Measurements from ENCODE around the gene PALLD. TPM values are rescaled to one million over a fixed set of nuclear protein-coding genes. Genes with fewer than 3 reads are reported as not detected.

PALLD gene
- total RNA-seq, 1 donor from 2014 or later = 22.9 TPM

GRCh38 chr4:168844353-168845049, 347.6 kb downstream of the PALLD start:
- Mint-ChIP-seq H3K4me1 (ENCODE audit: low read depth) (peaks cover 24% of the 10 kb centered on the region), H3K27me3 (ENCODE audit: insufficient read depth) (no peaks in the 10 kb centered on the region), H3K36me3 (ENCODE audit: low read depth) (peaks cover 4% of the 10 kb centered on the region), H3K9me3 (no peaks in the 10 kb centered on the region), H3K27ac (no peak overlapping the region), H3K4me3 (no peak overlapping the region)
- DNase-seq (ENCODE audit: low spot score) = no peak
- intact Hi-C loops (cut with micrococcal nuclease) = no loop called here

DNA sequence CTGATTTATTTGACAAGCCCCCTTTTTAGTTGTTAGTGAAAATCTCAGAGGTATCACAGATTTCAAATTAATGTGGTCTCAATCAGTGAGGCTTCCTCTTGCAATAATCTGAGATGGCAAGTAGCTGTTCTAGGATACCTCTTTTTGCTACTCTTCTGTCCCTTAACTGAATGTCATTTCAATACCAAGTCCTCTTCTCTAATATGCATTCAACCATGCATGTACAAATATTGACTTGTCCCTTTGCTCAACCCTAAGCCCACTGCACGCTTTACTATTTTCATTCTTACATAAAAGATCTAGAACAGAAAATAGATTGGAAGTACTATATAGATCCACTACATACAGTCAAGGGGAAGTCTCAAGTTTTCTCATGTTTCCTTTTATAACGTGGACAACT, 349.0 kb downstream of the PALLD start:
- intact Hi-C loops (cut with micrococcal nuclease) = no loop called here
- H3K4me3 Mint-ChIP-seq = no peak overlapping the region
- H3K27ac Mint-ChIP-seq = no peak overlapping the region
- peaks cover 4% of the 10 kb centered on the region for H3K36me3 Mint-ChIP-seq (ENCODE audit: low read depth)
- no peaks in the 10 kb centered on the region for H3K9me3 Mint-ChIP-seq
- peaks cover 14% of the 10 kb centered on the region for H3K4me1 Mint-ChIP-seq (ENCODE audit: low read depth)
- H3K27me3 Mint-ChIP-seq (ENCODE audit: insufficient read depth) = no peaks in the 10 kb centered on the region
- DNase-seq (ENCODE audit: low spot score) = no peak

- H3K27me3 Mint-ChIP-seq (ENCODE audit: insufficient read depth) = no peaks in the 10 kb centered on the region
- H3K4me3 Mint-ChIP-seq = no peak overlapping the region
- H3K27ac Mint-ChIP-seq = no peak overlapping the region
- peaks cover 14% of the 10 kb centered on the region for H3K4me1 Mint-ChIP-seq (ENCODE audit: low read depth)
- no peak for DNase-seq (ENCODE audit: low spot score)
- H3K36me3 Mint-ChIP-seq (ENCODE audit: low read depth) = peaks cover 4% of the 10 kb centered on the region
- intact Hi-C loops (cut with micrococcal nuclease) = no loop called here
- H3K9me3 Mint-ChIP-seq = no peaks in the 10 kb centered on the region
Measured at GRCh38 chr4:168846414-168846813, 349.6 kb downstream of the PALLD start.

- no peaks in the 10 kb centered on the region for H3K27me3 Mint-ChIP-seq (ENCODE audit: insufficient read depth)
- no peaks in the 10 kb centered on the region for H3K9me3 Mint-ChIP-seq
- peaks cover 2% of the 10 kb centered on the region for H3K36me3 Mint-ChIP-seq (ENCODE audit: low read depth)
- H3K4me1 Mint-ChIP-seq (ENCODE audit: low read depth) = peaks cover 17% of the 10 kb centered on the region
- H3K4me3 Mint-ChIP-seq = peak overlapping the region; percentile 27
- DNase-seq (ENCODE audit: low spot score) = no peak
- H3K27ac Mint-ChIP-seq = no peak overlapping the region
- intact Hi-C loops (cut with micrococcal nuclease) = no loop called here
Measured at GRCh38 chr4:168847771-168848502, 351.1 kb downstream of the PALLD start.

DNA sequence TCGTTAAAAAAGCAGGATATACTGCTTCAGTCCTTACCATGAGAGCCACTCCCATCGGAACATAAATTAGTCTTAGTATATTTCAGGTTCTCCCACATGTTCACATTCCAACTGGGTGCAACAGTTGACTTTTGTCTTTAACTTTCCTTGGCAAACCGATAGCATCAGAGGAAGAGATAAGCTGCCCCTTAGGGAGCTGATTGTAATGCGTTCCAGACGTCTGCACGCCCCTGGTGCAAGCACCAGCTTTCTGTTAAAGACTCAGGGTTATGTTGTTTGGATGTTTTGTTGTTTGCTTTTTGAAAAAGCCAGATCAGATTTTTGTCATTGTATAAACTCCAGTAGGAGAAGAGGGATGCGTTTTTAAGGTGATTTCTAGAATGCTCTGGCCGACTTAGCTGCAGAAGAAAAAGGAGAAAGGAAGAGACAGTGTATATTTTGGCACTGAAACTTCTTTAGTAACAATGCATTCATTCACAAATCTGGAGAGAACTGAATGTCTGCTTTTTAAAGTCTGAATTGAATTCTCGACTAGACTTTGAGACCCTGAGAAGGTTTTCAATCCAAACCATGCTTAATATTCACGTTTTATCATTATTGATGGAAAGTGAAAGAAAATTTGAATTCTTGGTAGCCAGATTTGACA, 352.3 kb downstream of the PALLD start:
- intact Hi-C loops (cut with micrococcal nuclease) = no loop called here
- Mint-ChIP-seq H3K4me1 (ENCODE audit: low read depth) (peaks cover 29% of the 10 kb centered on the region), H3K27ac (no peak overlapping the region)

GRCh38 chr4:168849997-168850396, 353.1 kb downstream of the PALLD start:
- no peaks in the 10 kb centered on the region for H3K27me3 Mint-ChIP-seq (ENCODE audit: insufficient read depth)
- intact Hi-C loops (cut with micrococcal nuclease) = no loop called here
- no peak overlapping the region for H3K27ac Mint-ChIP-seq
- H3K9me3 Mint-ChIP-seq = no peaks in the 10 kb centered on the region
- peaks cover 5% of the 10 kb centered on the region for H3K36me3 Mint-ChIP-seq (ENCODE audit: low read depth)
- no peak overlapping the region for H3K4me3 Mint-ChIP-seq
- no peak for DNase-seq (ENCODE audit: low spot score)
- peaks cover 32% of the 10 kb centered on the region for H3K4me1 Mint-ChIP-seq (ENCODE audit: low read depth)

More for the DNA sequence above, 352.3 kb downstream of the PALLD start:
- no peaks in the 10 kb centered on the region for H3K9me3 Mint-ChIP-seq
- no peak for DNase-seq (ENCODE audit: low spot score)
- no peaks in the 10 kb centered on the region for H3K27me3 Mint-ChIP-seq (ENCODE audit: insufficient read depth)
- H3K36me3 Mint-ChIP-seq (ENCODE audit: low read depth) = peaks cover 5% of the 10 kb centered on the region
- H3K4me3 Mint-ChIP-seq = no peak overlapping the region

DNA sequence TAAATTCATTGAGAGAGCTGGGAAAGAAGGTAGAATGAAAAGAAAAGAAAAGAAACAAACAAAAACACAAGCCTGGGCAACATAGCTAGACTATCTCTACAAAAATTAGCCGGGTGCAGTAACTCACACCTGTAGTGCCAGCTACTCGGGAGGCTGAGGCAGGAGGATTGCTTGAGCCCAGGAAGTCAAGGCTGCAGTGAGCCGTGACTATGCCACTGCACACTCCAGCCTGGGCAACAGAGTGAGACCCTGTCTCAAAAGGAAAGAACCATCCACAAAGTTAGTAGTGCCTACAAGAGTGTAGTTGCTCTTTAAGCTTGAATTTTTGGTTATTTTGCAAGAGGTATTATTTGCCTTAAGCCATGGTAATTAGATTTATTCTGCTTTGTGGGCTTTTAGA, 355.5 kb downstream of the PALLD start:
- intact Hi-C loops (cut with micrococcal nuclease) = loop anchor here (2.0 kb wide), 1 partner anchor 20 kb away; no protein-coding TSS in a partner anchor

GRCh38 chr4:168852933-168853713, 356.3 kb downstream of the PALLD start:
- H3K27ac Mint-ChIP-seq = peak overlapping the region; percentile 54
- H3K27me3 Mint-ChIP-seq (ENCODE audit: insufficient read depth) = no peaks in the 10 kb centered on the region
- intact Hi-C loops (cut with micrococcal nuclease) = loop anchor here (2.0 kb wide), 1 partner anchor 20 kb away; no protein-coding TSS in a partner anchor
- no peak for DNase-seq (ENCODE audit: low spot score)
- H3K4me1 Mint-ChIP-seq (ENCODE audit: low read depth) = peaks cover 31% of the 10 kb centered on the region
- H3K4me3 Mint-ChIP-seq = peak overlapping the region; percentile 28
- peaks cover 8% of the 10 kb centered on the region for H3K36me3 Mint-ChIP-seq (ENCODE audit: low read depth)
- H3K9me3 Mint-ChIP-seq = no peaks in the 10 kb centered on the region

More for the DNA sequence above, 355.5 kb downstream of the PALLD start:
- DNase-seq (ENCODE audit: low spot score) = no peak
- Mint-ChIP-seq H3K36me3 (ENCODE audit: low read depth) (peaks cover 8% of the 10 kb centered on the region), H3K27ac (no peak overlapping the region), H3K4me3 (no peak overlapping the region), H3K4me1 (ENCODE audit: low read depth) (peaks cover 32% of the 10 kb centered on the region), H3K9me3 (no peaks in the 10 kb centered on the region), H3K27me3 (ENCODE audit: insufficient read depth) (no peaks in the 10 kb centered on the region)

GRCh38 chr4:168853770-168854169, 356.9 kb downstream of the PALLD start:
- H3K27me3 Mint-ChIP-seq (ENCODE audit: insufficient read depth) = no peaks in the 10 kb centered on the region
- peak overlapping the region; percentile 54 for H3K27ac Mint-ChIP-seq
- intact Hi-C loops (cut with micrococcal nuclease) = loop anchor here (2.0 kb wide), 1 partner anchor 21 kb away; no protein-coding TSS in a partner anchor
- no peaks in the 10 kb centered on the region for H3K9me3 Mint-ChIP-seq
- H3K36me3 Mint-ChIP-seq (ENCODE audit: low read depth) = peaks cover 8% of the 10 kb centered on the region
- DNase-seq (ENCODE audit: low spot score) = no peak
- peaks cover 25% of the 10 kb centered on the region for H3K4me1 Mint-ChIP-seq (ENCODE audit: low read depth)
- peak overlapping the region; percentile 28 for H3K4me3 Mint-ChIP-seq

- intact Hi-C loops (cut with micrococcal nuclease) = no loop called here
- no peak overlapping the region for H3K27ac Mint-ChIP-seq
- peaks cover 18% of the 10 kb centered on the region for H3K4me1 Mint-ChIP-seq (ENCODE audit: low read depth)
- H3K27me3 Mint-ChIP-seq (ENCODE audit: insufficient read depth) = no peaks in the 10 kb centered on the region
- no peak for DNase-seq (ENCODE audit: low spot score)
- no peak overlapping the region for H3K4me3 Mint-ChIP-seq
- no peaks in the 10 kb centered on the region for H3K9me3 Mint-ChIP-seq
- peaks cover 8% of the 10 kb centered on the region for H3K36me3 Mint-ChIP-seq (ENCODE audit: low read depth)
Measured at GRCh38 chr4:168854350-168854921, 357.6 kb downstream of the PALLD start.

DNA sequence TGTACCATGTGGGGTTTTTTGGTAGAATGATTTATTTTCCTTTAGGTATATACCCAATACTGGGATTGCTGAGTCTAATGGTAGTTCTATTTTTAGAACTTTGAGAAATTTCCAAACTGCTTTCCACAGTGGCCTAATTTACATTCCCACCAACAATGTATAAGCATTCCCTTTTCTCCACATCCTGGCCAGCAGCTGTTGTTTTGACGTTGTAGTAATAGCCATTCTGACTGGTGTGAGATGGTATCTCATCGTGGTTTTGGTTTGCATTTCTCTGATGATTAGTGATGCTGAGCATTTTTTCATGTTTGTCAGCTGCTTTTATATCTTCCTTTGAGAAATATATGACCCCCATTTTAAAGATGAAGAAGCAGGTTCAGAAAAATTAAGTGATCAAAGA, 359.5 kb downstream of the PALLD start:
- DNase-seq (ENCODE audit: low spot score) = no peak
- Mint-ChIP-seq H3K9me3 (no peaks in the 10 kb centered on the region), H3K4me3 (no peak overlapping the region), H3K4me1 (ENCODE audit: low read depth) (peaks cover 23% of the 10 kb centered on the region), H3K27me3 (ENCODE audit: insufficient read depth) (no peaks in the 10 kb centered on the region), H3K36me3 (ENCODE audit: low read depth) (peaks cover 12% of the 10 kb centered on the region), H3K27ac (no peak overlapping the region)
- intact Hi-C loops (cut with micrococcal nuclease) = no loop called here

DNA sequence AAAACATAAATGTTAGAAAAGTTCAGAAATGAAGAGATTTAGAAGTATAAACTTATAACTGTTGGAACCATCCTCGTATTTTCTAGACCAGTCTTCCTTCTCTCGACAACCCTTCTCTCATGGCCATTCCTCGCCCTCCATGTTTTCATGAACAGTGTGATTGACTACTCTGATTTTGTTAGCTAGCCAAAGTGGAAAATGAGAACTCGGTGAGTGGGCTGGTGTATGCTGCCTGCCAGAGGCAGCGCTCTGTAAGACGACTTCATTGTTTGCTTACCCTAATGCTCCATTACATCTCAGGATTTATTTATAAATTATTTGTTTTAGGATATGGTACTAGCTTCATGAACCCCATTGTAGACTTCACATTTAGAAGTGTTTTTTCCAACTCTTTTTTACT, 360.2 kb downstream of the PALLD start:
- intact Hi-C loops (cut with micrococcal nuclease) = no loop called here
- Mint-ChIP-seq H3K4me1 (ENCODE audit: low read depth) (peaks cover 23% of the 10 kb centered on the region), H3K36me3 (ENCODE audit: low read depth) (peaks cover 11% of the 10 kb centered on the region), H3K9me3 (no peaks in the 10 kb centered on the region), H3K27ac (no peak overlapping the region), H3K27me3 (ENCODE audit: insufficient read depth) (no peaks in the 10 kb centered on the region), H3K4me3 (no peak overlapping the region)
- no peak for DNase-seq (ENCODE audit: low spot score)

Data from activated T-helper 1 cell treated with anti-CD3 and anti-CD28 coated beads, Interleukin-12 subunit alpha, Interleukin-12 subunit beta, Interleukin-2, Interleukin-4 antibody, amounts not matched to agents 30 ng/mL and 10 ng/mL and 1 ng/mL, durations not matched to agents 14 hours and 24 hours and 36 hours (primary cell).